ENCODE results near the gene CEND1.

Gene CEND1

DNA sequence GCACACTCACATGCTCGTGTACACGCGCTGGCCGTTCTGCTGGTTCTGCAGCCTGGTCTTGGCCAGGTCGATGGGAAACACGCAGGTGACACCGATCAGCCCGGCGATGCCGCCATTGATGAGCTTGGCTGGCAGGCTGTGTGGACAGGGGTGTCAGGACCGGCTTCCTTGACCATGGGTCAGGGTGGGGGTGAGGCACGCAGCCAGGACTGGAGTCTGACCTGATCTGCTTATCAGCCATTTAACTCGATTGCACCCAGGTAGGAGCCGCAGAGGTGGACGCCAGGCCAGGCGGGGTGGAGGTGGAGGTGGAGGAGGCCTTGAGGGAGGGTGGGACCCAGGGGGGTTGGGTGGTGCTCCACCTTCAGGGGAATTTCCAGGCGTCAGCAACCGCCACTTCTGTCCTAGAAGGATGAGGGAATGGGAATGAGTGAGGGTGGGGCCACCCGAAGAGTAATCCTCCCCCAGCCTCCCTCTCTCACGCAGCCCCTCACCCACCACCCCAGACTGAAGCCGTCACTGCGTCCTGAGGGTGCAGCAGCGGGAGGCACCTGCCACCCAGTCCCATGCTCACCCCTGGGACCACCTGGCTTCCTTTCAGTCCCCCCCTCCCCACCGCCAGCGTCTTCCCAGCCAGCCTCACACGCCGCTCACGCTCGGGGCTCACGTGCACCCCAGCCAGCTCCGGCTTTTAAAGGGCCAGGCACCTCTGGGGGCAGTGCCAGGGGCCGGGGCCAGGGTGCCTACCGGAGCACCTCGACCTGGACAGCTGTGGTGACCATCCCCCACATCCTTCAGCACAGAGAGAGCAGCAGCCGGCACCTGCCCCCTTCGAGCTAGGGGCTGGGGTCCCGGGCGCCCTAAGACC, 5.1 kb upstream of the CEND1 start:
- DNase-seq: no peak

DNA sequence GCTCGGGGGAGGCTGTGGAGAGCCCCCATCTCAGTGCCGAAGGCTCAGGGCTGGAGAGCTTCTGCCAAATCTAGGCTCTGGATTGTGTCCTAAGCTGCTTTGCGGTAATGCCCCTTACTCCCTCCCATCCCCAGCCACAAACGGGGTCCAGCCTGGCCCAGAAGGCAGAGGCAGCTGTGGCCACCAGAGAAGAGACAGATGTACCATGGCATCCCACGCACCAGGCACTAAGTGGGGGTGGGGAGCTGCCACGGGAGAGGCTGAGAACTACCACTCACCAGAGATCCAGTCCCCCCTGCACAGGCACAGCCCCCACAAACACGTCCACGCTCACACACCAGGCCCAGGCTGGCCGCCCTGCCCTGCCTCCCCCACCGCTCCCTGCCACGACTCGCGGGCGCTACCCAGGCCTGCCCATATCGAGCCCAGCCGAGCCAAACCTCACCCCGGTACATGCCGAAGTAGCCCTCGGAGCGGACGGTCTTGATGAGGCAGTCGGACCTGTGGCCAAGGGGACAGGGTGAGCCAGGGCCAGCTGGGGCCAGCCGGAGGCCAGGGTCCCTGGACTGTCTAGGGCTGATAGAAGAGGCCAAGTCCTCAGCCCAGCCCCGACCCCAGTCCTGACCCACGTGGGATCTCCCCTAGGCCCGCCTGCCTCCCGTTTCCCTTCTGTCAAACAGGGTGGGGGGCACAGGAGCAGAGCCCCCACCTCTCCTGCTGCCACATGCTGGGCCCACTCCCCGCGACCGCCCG, 4.3 kb upstream of the CEND1 start:
- no peak for DNase-seq

GRCh38 chr11:793556-793955, 3.7 kb upstream of the CEND1 start:
- DNase-seq: no peak

DNA sequence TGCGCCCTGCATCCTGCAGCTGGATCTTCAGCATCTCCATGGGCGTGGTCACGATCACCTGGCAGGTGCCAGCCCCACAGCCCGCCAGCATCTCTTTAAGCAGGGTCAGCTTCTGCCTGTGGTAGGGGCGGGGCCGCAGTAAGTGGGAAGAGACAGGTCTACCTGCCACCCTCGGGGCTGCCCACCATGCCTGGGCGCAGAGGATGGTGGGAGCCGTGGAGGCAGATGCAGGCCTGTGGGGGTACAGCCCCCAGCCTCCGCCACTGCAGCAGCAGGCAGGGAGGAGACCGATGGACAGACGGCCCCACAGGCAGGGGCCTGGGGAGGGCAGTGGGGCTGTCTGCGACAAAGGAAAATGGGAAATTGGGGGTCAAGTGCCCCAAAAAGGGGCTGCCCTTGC, 3.0 kb upstream of the CEND1 start:
- no peak for DNase-seq

GRCh38 chr11:792535-792821, 2.6 kb upstream of the CEND1 start:
- DNase-seq: no peak

- DNase-seq: no peak
Observed at GRCh38 chr11:791658-792534, 2.0 kb upstream of the CEND1 start.

GRCh38 chr11:790721-791564, 1.1 kb upstream of the CEND1 start:
- no peak for DNase-seq

DNA sequence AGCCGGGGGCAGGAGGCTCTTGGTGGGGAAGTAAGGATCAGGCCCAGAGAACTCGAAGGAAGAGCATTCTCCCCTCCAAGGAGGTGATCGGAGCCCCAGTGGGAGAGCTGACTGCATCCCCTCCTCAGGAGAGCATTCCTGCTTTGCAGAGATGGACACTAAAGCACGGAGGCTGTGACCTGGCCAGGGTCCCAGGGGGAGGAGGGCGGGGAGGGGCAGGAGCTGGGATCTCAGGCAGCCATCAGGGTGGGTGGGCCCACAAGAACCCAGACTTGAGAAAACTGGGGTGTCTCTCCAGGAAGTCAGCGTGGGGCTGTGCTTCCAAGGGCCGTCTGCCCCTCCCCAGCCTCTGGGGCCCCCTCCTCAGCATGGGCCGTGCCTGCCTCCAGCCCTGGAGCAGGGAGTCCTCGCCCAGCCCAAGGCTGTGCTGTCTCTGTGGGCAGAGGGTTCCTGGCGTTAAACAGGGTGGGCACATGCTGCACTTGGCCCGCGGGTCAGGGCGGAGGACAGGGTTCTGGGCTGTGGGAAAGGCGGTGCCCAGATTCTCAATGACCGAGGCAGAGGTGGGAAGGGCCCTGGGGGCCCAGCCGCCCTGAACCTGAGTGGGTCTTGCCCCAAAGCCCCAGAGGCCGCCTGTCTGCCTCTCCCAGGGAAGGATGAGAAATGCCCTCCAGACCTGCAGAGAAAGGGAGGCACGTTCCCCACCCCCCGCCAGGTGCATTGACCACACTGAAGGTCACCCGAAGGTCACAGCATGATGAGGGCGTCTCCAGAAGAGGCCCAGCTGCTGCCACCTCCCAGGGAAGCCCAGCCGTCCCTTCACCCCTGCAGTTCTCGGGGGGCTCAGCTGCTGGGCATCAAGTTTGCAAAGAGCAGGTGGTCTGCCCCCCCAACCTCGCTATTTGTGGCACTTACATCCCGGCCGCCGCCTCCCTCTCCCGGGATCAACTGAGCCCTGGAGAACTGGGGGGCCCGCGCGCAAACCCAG, 643 bp downstream of the CEND1 start:
- no peak for DNase-seq

GRCh38 chr11:788009-788640, 1.8 kb downstream of the CEND1 start:
- DNase-seq: no peak

GRCh38 chr11:787084-787675, 2.7 kb downstream of the CEND1 start:
- DNase-seq: no peak

DNA sequence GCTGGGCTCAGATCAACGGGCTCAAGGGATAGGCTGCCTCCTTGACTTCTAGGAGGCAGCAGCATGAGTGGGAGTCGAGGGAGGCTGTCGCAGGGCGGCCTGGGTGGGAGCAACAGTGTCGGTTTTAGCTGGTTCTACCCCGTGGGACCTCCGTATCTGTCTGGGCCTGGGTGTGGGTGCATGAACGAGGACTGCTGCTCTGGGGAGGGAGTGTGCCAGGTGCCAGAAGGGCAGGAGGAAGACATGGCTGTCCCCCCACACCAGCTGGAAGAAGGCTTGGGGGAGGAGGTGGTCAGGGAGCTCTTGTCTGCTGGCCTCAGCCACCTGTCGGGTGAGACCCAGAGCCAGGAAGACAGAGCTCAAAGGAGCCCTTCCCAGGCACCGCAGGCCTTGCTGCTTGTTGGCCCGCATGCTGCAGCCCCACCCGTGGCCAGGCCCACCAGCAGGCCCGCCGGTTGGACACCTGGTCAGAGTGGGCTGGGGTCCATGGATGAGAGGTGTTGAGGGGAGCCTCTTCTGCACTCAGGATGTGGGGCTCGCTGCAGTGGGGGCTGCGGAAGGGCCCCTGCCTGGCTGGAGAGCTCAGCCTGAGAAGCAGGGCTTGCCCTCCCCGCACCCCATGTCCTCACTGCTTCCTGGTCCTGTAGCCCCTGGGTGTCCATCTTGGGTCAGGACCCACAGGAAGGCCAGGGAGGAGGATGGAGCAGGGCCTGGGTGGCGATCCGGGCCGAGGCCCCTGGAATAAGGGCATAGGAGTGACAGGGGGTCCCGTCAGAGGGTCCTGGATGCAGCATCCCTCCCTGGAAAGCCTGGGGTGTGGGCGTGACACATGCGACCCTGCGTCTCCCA, 3.4 kb downstream of the CEND1 start:
- no peak for DNase-seq

- DNase-seq: no peak
Observed at GRCh38 chr11:783581-784015, 6.3 kb downstream of the CEND1 start.

DNA sequence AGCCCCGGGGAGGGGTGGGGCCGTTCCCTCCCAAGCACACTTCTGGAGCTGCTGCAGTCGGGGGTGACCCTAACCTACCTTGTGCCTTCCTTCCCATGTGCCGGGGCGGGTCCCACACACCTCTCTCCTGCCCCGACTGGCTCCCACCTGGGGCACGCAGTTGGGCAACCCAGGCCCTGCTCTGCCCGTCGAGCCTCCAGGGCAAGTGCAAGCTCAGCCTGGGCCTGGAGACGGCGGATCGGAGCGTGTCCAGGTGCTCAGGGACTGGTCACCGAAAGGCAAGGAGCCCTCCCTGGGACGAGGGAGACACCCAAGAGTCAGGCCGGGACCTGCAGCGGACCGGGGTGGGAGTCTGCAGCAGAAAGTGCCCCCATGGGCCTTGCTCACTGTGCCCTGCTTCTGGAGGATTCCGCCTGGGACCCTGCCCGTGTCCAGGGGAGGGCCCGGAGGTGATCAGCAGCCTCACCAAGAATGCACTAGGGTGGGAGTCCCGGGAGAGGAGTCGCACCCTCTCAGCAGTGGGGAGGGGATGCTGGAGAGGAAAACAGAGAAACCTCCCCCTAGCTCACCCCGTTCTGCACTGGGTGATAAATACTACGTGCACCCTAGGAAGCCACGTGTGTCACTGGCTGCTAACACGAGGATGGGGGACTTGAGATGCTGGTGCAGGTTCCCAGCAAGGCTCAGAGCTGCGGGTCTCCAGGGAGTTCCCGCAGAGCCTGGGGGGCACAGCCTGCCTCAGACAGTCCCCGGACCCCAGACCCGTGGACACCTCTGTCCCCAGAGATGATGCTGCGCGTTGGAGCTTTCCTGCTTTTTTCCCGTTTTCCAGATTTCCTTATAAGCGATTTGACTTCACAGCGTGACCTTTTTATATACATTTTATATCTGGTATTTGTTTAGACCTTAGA, 7.4 kb downstream of the CEND1 start:
- no peak for DNase-seq

GRCh38 chr11:779955-780532, 9.8 kb downstream of the CEND1 start:
- peak in 1 of 5 donors; percentile 8 for DNase-seq

GRCh38 chr11:778976-779954, 10.6 kb downstream of the CEND1 start:
- DNase-seq: peak in 1 of 5 donors; percentile 9
